NCI-H526 treated with DMSO at 0.1 percent for 48 hours (cell line): ENCODE measurements around the gene EXOC3.

Experiments
- DNase-seq: peaks from one replicate; lab custom pipeline; 2025; lab: John Stamatoyannopoulos, UW

EXOC3 gene

GRCh38 chr5:457195-457961 lies 14.4 kb downstream of the EXOC3 start:
- DNase-seq: no peak

DNA sequence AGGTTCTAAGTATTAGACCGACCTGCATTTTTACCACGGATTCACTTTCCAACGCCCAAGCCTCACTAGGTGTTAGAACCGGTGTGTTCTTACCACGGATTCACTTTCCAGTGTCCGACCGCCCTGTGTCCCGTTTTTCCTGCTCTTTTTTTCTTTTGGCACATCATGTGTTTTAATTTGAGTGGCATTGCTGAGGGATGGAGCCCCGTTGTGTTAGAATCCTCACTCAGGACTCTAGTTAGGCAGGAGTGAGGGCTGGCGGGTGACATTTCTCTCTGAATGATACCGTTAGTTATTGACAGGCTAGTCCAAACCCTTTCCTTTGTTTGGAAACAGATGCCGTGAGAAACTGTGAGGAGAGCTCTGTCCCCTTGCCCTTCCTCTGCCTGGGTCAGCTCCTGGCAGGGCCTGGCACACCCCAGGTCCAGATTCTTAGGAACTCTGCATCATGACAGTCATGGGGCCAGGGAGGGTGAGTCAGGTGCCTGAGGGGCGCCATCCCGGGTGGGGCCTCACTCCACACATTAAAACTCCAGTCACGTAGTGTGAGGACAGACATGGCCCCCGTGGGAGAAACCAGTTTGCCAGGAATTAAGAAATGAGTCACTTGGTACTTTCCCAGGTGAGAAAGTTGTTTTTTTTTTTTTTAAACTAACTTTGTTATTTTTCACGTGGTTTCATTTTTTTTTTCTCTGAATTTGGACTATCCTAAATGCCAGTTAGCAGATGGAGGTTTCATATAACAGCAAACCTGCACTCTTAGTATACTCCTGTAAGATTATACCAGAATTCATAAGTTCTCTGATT lies 15.8 kb downstream of the EXOC3 start:
- DNase-seq: no peak

DNA sequence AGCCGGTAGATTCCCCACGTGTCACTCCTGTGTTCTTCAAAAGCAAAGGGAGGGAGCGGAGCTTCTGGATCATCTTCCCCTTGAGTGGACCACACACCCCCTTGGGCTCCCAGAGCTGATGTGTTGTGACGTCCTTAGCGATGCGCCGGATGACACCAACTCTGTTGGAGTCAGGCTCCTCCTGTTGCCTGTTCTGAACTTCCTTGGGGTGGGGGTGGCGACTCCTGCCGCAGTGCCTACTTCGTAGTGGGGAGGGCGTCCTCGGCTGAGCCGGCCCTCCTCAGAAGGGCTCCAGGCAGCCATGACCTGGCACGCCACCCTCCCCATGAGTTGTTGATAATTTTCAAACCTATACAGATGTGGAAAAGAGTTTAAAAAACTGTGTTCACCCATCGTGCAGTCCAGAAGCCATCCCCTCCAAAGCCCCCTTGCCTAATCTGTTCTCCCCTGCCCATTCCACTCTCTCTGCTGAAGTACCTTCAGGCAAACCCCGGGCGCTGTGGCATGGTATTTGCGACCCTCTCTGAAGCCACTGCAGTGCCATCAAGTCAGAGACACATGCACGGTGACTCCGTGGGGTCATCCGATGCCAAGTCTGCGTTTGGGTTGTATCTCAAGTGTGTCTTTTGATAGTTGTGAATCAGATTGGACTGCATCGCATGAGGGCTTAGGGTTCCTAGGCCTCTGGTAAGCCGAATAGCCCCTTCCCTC lies 16.7 kb downstream of the EXOC3 start:
- no peak for DNase-seq

DNA sequence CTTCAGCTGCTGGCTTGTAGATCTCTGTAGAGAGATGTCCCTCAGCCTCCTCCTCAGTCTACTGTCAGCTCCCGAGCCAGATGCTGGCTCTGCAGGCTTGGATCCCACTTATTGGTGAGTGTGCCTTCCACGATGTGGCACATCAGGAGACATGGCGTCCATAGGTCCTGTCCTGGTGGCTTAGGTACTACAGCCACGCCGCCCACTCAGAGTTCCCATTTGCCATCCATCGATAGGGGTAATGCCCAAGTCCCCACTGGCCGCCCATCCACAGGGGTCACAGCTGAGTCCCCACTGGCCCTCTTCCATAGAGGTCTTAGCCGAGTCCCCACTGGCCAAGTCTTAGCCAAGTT lies 17.3 kb downstream of the EXOC3 start:
- no peak for DNase-seq

DNA sequence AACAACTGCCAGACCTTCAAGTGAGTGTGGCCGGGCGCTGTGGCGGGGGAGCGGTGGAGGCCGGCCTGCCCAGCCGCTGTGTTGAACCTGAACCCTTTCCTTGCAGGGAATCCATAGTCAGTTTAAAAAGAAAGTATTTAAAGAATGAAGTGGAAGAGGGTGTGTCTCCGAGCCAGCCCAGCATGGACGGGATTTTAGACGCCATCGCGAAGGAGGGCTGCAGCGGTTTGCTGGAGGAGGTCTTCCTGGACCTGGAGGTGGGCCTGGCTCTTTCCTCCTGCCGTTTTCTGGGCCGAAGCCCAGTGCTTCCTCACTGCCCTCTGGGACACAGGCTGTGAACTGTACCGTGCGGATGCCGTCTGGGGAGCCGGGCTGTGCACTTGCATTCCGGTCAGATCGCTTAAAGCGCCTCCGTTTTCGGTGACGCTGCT lies 19.1 kb downstream of the EXOC3 start:
- DNase-seq: no peak

DNA sequence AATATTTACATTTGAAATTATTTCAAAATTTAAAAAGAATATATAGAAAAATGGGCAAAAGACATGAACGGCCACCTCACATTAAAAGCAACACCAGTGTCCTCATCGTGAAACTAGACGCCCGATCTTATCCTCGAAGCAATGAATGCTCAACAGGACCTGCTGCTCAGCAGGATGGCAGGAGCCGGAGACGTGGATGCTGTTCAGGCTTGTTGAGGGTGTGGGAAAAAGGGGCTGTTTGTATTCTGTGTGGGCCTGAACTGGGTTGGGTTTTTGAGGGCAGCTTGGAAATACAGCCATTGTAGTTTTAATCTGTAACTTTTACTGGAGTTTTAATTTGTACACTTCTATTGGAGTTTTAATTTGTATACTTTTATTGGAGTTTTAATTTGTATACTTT lies 20.3 kb downstream of the EXOC3 start:
- DNase-seq: no peak

- DNase-seq: no peak
Observed at GRCh38 chr5:463952-464351, 21.0 kb downstream of the EXOC3 start.

DNA sequence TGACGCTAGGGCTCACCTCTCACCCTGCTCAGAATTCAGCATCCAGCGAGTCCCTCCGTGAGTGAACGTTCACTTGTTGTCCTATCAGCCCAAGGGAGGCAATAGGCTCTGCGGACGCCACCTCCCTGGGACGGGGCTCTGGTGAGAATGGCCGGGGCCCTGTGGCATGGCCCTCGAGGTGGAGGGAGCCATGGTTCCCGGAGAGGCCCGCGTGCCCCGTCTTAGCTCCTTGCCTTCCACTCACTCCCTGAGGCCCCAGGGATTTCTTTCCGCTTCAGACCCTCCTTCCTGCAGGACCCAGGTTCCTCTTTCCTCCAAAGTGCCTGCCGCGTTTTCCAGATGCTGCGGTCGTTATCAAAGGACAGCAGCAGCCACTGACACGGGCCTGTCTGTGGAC lies 21.5 kb downstream of the EXOC3 start:
- DNase-seq: no peak

GRCh38 chr5:464843-465590 lies 22.0 kb downstream of the EXOC3 start:
- no peak for DNase-seq

DNA sequence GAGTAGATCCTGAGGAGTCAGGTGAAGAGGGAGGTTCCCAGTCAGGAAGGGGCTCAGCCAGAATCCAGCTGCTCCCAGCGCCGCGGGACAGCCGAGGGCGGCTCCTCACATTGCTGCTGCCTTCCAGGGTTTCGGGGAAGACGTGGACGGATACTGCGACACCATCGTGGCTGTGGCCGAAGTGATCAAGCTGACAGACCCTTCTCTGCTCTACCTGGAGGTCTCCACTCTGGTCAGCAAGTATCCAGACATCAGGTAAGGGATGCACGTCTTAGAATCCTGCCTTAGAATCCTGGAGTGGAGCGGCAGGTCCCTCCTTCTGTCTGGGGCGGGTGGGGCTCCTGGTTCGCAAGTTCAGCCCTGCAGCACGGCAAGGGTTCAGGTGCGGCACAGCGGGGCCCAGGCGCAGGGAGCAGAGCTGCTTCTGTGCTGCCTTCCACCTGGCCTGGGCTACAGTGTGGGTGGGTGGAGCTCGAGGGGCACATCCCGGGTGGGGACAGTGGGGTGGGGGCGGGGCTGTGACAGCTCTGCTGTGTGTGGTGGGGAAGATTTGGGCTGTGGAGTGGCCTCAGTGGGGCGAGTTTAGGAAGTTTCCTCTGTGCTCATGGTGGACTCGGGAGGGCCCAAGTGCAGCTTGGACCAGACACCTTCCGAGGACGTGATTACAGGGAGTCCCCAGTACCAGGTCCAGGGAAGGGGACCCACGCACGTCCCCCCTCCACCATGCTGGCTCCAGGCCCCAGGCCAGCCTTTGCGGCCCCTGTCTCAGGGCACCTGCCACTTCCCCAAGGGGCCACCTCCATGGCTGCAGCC lies 22.8 kb downstream of the EXOC3 start:
- no peak for DNase-seq

DNA sequence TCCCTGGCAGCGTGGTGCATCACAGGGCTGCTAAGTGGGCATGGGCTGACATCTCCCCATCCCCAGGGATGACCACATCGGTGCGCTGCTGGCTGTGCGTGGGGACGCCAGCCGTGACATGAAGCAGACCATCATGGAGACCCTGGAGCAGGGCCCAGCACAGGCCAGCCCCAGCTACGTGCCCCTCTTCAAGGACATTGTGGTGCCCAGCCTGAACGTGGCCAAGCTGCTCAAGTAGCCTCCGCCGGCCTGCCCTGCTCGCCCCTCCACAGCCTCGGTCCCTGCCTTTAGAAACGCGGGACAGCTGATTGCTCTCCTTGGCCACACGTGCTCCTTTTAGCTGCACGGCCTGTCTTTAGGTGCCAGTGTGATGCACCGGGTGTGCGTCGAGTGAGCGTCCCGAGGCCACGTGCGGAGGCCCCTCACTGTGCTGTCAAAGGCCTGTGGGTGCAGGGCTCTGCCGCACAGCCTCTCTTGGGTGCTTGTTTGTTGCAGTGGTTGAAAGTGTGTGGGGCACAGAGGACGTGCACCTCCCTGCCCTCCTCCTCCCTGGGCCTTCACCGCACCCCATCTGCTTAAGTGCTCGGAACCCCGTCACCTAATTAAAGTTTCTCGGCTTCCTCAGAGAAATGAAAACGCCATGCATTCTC lies 23.8 kb downstream of the EXOC3 start:
- no peak for DNase-seq

GRCh38 chr5:468401-468800 lies 25.4 kb downstream of the EXOC3 start:
- no peak for DNase-seq

DNA sequence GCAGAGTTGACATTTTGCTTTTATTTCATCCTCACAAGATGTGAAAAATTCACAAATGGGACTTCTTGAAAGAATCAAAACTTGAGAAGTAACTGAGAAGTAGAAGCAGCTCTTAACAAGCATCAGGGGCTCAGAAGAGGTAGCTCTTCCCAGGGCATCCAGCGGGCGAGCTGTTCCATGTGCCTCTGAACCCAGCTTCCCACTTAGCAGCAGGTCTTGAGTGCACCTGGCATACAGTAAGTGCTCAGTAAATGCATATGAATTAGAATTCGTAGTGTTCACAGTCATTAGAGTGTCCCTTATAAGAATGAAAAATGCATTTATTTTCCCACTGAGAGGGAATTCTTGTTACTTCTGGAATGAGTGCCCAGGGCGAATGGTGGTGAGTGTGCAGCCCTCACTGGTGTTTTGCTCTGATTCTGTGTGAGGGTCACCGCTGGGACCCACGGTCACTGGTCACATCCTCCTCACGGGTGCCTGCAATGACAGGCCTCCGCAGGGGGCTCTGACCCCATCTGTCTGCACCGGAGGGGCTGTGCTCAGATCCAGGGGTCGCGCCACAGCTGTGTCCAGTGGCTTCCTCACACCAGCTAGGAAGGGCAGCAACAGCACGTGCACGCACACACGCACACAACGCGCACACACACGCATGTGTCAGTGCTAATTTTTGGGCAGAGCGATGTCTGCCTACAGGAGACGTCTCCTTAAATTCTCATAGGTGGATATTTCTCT lies 26.9 kb downstream of the EXOC3 start:
- no peak for DNase-seq

DNA sequence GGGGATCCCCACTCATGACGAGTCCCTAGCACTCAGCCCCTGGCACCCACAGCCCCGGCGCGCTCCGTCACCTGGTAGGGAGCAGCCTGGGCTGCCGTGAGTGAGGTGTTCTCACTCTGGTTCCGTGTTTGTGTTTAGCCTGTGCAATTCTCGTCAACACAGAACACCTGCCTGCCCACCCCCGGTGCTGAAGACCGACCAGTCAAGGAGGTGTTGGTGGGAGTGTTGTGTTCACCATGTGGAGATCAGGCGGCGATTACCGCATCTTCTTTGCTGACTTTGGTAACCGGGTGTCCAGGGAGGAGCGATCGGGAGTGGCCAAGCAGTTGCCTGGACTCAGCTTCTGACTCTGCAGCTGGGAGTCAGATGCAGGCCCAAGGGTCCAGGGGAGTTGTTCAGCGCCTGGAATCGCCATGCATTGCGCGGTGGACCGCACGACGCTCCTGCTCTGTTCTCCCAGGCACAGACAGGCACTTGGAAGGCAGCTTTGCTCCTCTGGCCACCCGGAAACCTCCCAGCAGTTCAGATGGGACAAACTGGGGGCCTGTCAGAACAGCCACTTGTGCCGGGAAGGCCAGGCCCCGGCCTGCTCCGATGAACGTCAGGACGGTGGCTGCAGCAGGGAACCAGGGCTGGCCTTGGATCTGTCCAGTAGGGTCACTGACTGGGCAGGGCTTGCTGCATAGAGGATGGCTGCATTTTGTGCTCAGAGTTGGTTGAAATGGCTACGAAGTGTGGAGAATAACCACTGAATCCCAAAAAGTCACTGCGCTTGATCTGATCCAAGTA lies 28.2 kb downstream of the EXOC3 start:
- DNase-seq: no peak

- DNase-seq: no peak
Observed at GRCh38 chr5:471750-472058, 28.7 kb downstream of the EXOC3 start.

DNA sequence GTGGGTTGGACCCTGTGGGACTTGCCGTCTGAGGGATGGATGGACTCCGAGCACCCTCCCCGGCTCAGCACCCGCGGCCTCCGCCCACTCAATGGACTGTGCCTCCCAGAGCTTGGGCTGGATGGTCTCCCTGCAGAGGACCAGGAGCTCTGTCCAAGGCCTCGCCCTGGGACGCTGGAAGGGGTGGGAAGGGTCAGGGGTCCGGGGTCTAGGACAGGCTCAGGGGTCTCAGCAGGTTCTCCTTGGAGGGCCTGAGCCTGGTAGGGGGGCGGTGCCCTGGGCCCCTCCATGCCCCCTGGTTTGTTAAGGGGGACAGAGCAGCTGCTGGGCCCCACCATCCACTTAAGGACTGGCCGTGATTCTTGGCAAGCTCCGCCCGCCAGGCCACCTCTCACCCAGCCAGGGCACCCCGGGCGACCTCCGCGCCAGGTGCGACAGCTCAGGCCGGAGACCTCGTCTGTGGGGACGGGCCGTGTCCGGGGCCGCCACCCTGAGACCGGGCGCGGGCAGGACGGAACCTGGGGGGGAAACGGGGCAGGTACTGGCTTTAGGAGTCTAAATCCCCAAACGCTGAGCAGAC lies 29.2 kb downstream of the EXOC3 start:
- no peak for DNase-seq

GRCh38 chr5:472656-473550 lies 29.9 kb downstream of the EXOC3 start:
- DNase-seq: peak; percentile 52

DNA sequence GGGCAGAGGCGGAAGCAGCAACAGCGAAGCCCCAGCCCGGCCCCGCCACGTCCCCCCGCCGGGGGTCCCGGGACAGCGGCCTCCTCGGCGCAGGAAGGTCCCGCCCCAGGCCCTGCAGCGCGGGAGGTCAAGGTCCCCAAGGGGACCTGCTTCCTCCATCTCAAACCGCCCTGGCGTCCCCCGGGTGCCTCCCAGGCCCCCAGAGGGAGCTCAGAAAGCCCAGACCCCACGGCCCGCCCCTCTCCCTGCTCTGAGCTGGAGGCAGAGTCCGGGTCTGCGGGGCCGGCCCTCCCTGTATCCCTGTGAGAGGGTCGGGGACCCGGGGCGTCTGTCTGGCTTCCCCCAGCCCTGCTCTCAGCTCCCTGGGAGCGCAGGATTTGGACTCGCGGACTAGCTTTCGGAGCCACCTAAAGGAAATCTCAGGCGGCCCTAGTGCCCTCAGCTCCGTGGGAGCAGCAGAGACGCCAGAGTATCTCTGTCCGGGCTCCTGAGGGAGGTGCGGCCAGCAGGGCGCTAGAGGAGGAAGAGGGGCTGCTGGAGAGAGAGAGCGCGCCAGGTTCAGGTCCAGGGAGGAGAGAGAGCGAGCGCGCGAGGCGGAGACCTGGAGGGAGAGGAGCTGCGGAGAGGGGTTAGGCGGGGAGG lies 30.7 kb downstream of the EXOC3 start:
- DNase-seq: peak; percentile 14
